ENCODE results near the gene PRKN. TPM values are rescaled to one million over a fixed set of nuclear protein-coding genes. Genes with fewer than 3 reads are reported as not detected.

The PRKN gene
- total RNA-seq, 1 experiment from 2014 or later: 0.34 TPM

GRCh38 chr6:161722394-161722793 is 1005.2 kb downstream of the PRKN start:
- Mint-ChIP-seq H3K4me1 (ENCODE audit: low read depth, unreplicated experiment) (no peaks in the 10 kb centered on the region), H3K36me3 (ENCODE audit: insufficient read depth, unreplicated experiment) (no peaks in the 10 kb centered on the region), H3K9me3 (ENCODE audit: unreplicated experiment) (no peaks in the 10 kb centered on the region), H3K4me3 (ENCODE audit: unreplicated experiment) (no peak overlapping the region), H3K27me3 (ENCODE audit: insufficient read depth, unreplicated experiment) (no peaks in the 10 kb centered on the region), H3K27ac (ENCODE audit: unreplicated experiment) (no peak overlapping the region)
- ChIA-PET POLR2A (no interaction called here), CTCF (no interaction called here)
- no peak overlapping the region for H3K4me3 ChIP-seq (ENCODE audit: low read depth, low read length)
- TF ChIP-seq CTCF (IDR thresholded peaks at IDR 0.05; ENCODE audit: insufficient read depth in 1 of 2, low read depth in 1 of 2, low read length in 1 of 2, severe bottlenecking in 1 of 2, unreplicated experiment in 1 of 2): no peak
- no peaks in the 10 kb centered on the region for H3K9me3 ChIP-seq
- BruUV-seq (replicated peaks): no TSS peak
- H3K27me3 ChIP-seq (replicated peaks; ENCODE audit: control insufficient read depth, insufficient read depth, low read length): no peaks in the 10 kb centered on the region
- intact Hi-C loops (cut with micrococcal nuclease; ENCODE audit: unreplicated experiment): no loop called here
- DNase-seq: no peak
- no peaks in the 10 kb centered on the region for H3K4me1 ChIP-seq
- H3K36me3 ChIP-seq (ENCODE audit: control insufficient read depth, insufficient read depth, low read length): no peaks in the 10 kb centered on the region

- ChIA-PET CTCF (no interaction called here), POLR2A (no interaction called here)
- Mint-ChIP-seq H3K4me3 (ENCODE audit: unreplicated experiment) (no peak overlapping the region), H3K4me1 (ENCODE audit: low read depth, unreplicated experiment) (no peaks in the 10 kb centered on the region), H3K27ac (ENCODE audit: unreplicated experiment) (no peak overlapping the region), H3K9me3 (ENCODE audit: unreplicated experiment) (no peaks in the 10 kb centered on the region), H3K36me3 (ENCODE audit: insufficient read depth, unreplicated experiment) (no peaks in the 10 kb centered on the region), H3K27me3 (ENCODE audit: insufficient read depth, unreplicated experiment) (peaks cover 3% of the 10 kb centered on the region)
- intact Hi-C loops (cut with micrococcal nuclease; ENCODE audit: unreplicated experiment): no loop called here
- Histone ChIP-seq H3K4me3 (ENCODE audit: low read depth, low read length) (no peak overlapping the region), H3K4me1 (no peaks in the 10 kb centered on the region), H3K9me3 (no peaks in the 10 kb centered on the region), H3K36me3 (ENCODE audit: control insufficient read depth, insufficient read depth, low read length) (no peaks in the 10 kb centered on the region), H3K27me3 (replicated peaks; ENCODE audit: control insufficient read depth, insufficient read depth, low read length) (no peaks in the 10 kb centered on the region)
- BruUV-seq (replicated peaks): no TSS peak
- DNase-seq: no peak
- no peak for TF ChIP-seq CTCF (IDR thresholded peaks at IDR 0.05; ENCODE audit: insufficient read depth in 1 of 2, low read depth in 1 of 2, low read length in 1 of 2, severe bottlenecking in 1 of 2, unreplicated experiment in 1 of 2)
Observed at GRCh38 chr6:161721511-161721910, 1006.1 kb downstream of the PRKN start.

GRCh38 chr6:161716176-161716575 is 1011.4 kb downstream of the PRKN start:
- H3K27me3 Mint-ChIP-seq (ENCODE audit: insufficient read depth, unreplicated experiment): peaks cover 18% of the 10 kb centered on the region
- no peak overlapping the region for H3K27ac Mint-ChIP-seq (ENCODE audit: unreplicated experiment)
- H3K4me3 ChIP-seq (ENCODE audit: low read depth, low read length): no peak overlapping the region
- no peaks in the 10 kb centered on the region for H3K4me1 Mint-ChIP-seq (ENCODE audit: low read depth, unreplicated experiment)
- no peak for DNase-seq
- H3K4me1 ChIP-seq: no peaks in the 10 kb centered on the region
- intact Hi-C loops (cut with micrococcal nuclease; ENCODE audit: unreplicated experiment): no loop called here
- no TSS peak for BruUV-seq (replicated peaks)
- no peaks in the 10 kb centered on the region for H3K9me3 Mint-ChIP-seq (ENCODE audit: unreplicated experiment)
- H3K9me3 ChIP-seq: no peaks in the 10 kb centered on the region
- no peaks in the 10 kb centered on the region for H3K36me3 ChIP-seq (ENCODE audit: control insufficient read depth, insufficient read depth, low read length)
- H3K27me3 ChIP-seq (replicated peaks; ENCODE audit: control insufficient read depth, insufficient read depth, low read length): no peaks in the 10 kb centered on the region
- TF ChIP-seq CTCF (IDR thresholded peaks at IDR 0.05; ENCODE audit: insufficient read depth in 1 of 2, low read depth in 1 of 2, low read length in 1 of 2, severe bottlenecking in 1 of 2, unreplicated experiment in 1 of 2): no peak
- CTCF ChIA-PET: no interaction called here
- no peaks in the 10 kb centered on the region for H3K36me3 Mint-ChIP-seq (ENCODE audit: insufficient read depth, unreplicated experiment)
- H3K4me3 Mint-ChIP-seq (ENCODE audit: unreplicated experiment): no peak overlapping the region
- POLR2A ChIA-PET: no interaction called here
